Omental fat pad (tissue), 4 donors: ENCODE measurements around the gene SARNP. TPM values are rescaled to one million over a fixed set of nuclear protein-coding genes. Genes with fewer than 3 reads are reported as not detected.

Experiments
- ATAC-seq: fragments of 150-250 bp; one replicate; pipeline ENCODE4 v1.9.1; 2016; ENCODE audit warnings: mild to moderate bottlenecking, moderate library complexity; ENCODE audit not compliant: low FRiP score
- DNase-seq: peaks from one replicate; pipeline ENCODE4 v3.0.0-alpha.2; 2019; ENCODE audit warnings: low spot score
- CTCF ChIP-seq, 3 donors: fragments of 450-650 bp; IDR thresholded peaks; one replicate each; pipeline ENCODE4 v1.5.1; 2016 to 2017; ENCODE audit warnings: antibody characterized with exemption in 3 of 3, mild to moderate bottlenecking in 3 of 3, moderate library complexity in 2 of 3
- total RNA-seq, 4 donors: library from RNA; depleted of rRNA; stranded (reverse); fragments of >200 nt; gene quantifications; one replicate each; pipeline ENCODE4 v1.1.0, GENCODE V29; 2016

SARNP gene
- total RNA-seq, 4 donors from 2014 or later: 43.8 to 62.7 (median 52.5) TPM

GRCh38 chr12:55755246-55755645, 62.3 kb downstream of the SARNP start:
- ATAC-seq: no peak
- DNase-seq: no peak
- TF ChIP-seq CTCF (IDR thresholded peaks at IDR 0.05): no peak

DNA sequence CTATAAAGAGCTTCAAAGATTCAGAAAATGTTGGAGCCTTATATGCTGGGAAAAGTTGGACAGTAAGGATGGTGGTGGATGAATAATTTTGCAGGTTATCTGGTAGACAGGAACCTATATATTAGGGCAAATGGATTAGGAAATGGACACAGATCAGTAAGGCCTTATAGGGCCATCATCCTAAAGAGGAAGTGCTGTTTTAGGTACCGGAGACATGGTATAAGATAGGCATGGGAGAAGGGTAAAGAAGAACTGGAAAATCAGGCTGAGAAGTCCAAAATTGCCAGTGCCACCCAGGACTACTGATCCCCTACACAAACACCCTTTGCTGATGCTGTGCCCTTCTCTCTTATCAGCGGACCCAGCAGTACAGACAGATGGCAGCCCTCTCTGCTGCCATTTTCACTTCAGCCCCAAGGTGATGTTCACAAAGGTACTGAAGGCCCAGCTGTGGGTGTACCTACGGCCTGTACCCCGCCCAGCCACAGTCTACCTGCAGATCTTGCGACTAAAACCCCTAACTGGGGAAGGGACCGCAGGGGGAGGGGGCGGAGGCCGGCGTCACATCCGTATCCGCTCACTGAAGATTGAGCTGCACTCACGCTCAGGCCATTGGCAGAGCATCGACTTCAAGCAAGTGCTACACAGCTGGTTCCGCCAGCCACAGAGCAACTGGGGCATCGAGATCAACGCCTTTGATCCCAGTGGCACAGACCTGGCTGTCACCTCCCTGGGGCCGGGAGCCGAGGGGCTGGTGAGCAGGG, 69.1 kb downstream of the SARNP start:
- ATAC-seq (no peak), DNase-seq (no peak)

GRCh38 chr12:55746913-55747231, 70.7 kb downstream of the SARNP start:
- no peak for ATAC-seq
- DNase-seq: no peak
- TF ChIP-seq CTCF (IDR thresholded peaks at IDR 0.05): no peak

More for the DNA sequence above, 69.1 kb downstream of the SARNP start:
- TF ChIP-seq CTCF (IDR thresholded peaks at IDR 0.05): no peak

DNA sequence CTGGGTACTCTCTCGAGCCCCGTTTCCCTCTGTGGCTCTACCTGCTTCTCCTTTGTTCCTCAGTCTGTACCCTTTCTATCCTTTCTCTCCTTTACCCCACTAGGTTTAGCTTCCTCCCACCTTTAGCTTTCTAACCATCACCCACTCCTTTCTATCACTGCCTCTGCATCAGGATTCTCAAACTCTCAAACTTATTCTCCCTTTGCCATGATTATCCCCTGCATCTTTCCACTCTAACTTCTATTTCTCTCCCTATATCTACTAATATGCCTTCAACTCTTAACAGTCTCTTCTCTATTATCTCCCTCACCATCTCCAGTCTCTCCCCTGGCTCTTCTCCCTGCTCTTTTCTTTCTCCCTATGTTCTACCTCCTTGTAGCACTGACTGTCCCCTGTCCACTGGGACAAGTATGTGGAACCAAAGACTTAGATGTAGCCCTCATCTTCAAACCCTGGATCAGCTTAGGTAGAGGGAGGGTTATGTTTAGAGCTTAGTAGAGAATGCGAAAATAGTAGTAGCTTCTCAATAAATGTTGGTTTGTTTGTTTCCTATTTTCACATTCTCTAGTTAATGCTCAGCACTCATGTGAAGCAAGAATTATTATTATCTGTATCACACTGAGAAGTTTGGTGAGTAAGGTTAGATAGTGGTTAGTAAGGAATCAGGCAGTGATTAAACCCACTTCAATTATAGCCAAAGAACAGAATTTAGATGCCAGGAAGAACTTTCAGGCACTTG, 71.2 kb downstream of the SARNP start:
- no peak for TF ChIP-seq CTCF (IDR thresholded peaks at IDR 0.05)
- DNase-seq (no peak), ATAC-seq (no peak)

DNA sequence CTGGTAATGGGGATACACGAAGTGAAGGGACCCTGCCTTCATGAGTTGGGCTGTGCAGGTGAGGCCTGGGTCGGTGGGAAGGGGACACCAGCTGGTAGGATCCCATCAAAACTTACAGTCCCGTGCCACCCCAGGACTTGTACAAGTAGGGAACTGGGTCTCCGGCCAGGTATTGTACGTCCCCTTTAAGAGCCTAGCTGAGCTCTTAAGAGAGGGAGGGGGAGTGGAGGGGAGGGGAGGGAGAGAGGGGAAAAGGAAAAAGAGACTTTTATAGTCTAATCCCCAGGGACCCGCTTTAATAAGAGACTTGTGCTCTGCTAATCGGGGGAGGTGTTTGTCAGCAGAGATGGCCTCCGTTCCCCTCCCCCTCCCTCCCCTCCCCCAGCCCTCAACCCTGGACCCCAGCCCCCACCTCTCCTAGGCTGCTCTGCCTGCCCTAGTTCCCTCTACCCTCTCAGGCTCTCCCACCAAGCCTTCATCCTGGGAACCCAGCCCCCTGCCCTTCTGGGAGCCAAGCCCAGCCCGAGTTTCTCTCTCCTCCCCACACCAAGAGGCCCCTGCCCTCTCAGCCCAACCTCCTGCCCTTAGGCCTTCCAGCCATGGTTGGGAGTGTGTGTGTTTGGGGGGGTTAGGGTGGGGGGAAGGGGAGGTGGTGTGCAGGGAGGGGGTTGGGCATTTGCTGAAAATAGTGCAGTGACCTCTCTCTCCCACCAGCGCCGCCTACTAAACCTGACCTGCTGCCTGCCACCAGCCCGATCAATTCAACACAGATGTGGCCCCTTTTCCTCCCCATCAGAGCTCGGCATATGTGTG, 72.0 kb downstream of the SARNP start:
- DNase-seq (no peak), ATAC-seq (no peak)
- TF ChIP-seq CTCF (IDR thresholded peaks at IDR 0.05): no peak

DNA sequence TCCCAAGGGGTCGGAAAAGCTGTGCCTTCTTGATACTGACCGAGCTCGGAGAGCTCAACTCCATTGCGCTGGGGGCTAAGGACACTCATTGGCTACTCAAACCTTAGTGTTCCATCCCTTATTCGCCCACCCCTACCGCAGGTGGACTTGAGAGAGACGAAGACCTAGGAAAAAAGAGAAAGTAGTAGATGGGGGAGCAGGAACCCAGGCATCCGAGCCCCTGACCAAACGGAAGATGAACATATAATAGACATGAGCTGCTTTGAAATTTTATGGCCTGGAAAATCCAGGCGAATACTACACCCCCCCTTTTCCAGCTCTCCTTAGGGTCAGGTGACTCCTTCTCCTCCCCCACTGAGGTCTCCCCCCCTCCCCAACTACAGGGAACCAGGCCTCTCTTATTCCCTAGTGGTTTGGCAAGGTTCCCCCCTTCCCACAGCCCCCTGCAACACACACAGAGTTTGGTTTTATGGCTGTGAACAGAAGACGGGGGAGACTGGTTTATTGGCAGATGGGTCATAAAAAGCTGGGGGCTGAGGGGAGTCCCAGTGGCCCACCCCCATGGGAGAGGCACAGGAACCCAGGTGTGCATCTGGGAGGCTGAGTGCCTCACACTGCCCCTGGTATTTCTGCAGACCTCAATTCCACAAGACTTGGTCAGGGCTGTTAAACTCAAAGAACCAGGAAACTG, 73.0 kb downstream of the SARNP start:
- TF ChIP-seq CTCF (IDR thresholded peaks at IDR 0.05): no peak
- no peak for ATAC-seq

More for the DNA sequence above, 73.0 kb downstream of the SARNP start:
- no peak for DNase-seq
